Activated CD8-positive, alpha-beta memory T cell treated with anti-CD3 and anti-CD28 coated beads, Interleukin-2, amount 50 U/mL, for 4 hours (primary cell): ENCODE data around the gene ADGRD2.

Experiments
- DNase-seq: peaks from one replicate; pipeline ENCODE4 v3.0.0-alpha.2; 2020

Gene ADGRD2

DNA sequence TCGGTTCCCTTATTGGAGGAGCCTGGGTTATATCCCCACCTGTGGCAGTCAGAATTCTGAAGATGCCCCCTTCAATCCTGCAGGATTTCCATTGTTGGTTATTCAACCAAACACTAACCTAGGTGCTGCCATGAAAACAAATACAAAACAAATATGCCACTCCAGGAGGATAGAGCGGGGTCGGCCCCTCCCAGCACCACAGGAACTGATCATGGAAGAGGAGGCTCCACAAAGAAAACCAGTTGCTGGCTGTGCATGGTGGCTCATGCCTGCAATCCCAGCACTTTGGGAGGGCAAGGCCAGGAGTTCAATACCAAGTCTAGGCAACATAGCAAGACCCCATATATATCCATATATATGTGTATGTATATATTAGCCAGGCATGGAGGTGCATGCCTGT, 13.2 kb upstream of the ADGRD2 start:
- DNase-seq: no peak

- no peak for DNase-seq
Observed at GRCh38 chr9:124438091-124438490, 12.2 kb upstream of the ADGRD2 start.

GRCh38 chr9:124439086-124439485, 11.2 kb upstream of the ADGRD2 start:
- no peak for DNase-seq

DNA sequence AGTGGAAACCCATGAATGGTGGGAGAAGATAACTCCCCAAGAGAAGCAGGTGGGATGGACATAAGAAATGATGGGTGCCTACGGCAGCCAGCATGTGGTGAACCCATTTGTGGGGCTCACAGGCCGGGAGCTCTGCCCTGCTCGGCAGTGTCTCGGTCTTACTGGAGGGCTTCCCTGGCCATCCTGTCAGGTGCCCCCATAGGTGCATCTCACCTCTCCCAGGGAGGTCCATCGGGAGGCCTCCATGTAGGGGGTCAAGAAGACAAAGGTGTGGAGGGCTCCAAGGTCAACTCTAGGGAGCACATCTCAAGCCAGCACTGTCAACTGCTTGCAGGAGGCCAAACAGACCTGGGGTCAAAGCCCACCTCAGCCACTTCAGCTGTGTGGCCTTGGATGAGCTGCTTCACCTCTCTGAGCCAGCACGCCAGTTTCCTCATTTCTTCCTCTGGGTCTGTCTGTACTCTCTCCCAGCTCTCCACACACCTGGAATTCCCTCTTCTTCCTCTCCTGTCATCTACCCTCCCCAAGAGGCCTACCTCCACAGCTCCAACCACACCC, 10.5 kb upstream of the ADGRD2 start:
- no peak for DNase-seq

DNA sequence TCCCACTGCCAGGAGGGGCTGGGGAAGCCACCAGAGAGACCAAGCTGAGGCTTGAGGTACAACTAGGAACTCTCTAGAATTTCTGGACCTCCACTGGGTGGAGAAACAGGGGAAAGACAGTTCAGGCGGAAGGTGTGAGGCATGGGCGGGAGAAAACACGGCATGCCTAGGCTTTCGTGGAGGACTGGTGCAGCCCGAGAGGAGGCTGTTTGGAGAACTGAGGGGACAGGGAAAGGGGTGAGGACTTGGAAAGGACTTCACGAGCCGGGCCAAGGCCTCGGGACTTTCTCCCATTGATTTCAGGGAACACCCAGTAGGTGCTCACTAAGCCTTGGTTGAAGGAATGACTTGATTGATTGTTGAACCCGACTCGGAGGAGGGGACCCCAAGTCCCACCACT, 9.5 kb upstream of the ADGRD2 start:
- DNase-seq: no peak

DNA sequence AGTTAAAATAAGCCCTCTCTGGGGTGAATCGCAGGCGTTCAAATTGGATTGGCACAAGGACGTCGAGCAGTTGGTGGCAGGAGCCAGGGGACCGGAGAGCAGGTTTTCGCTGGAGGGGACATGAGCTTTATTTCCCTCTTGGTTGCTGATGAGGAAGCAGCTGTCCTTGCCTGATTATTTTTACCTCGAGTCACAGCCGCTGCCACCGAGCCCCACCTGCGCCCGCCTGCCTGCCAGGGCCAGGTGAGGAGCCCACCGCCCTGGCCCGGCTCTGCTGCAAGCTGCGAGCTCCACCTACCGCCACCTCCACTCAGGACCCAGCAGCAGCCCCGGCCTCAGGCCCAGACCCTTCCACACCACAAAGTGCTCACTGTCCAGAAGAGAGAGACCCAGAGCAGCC, 9.0 kb upstream of the ADGRD2 start:
- no peak for DNase-seq

- DNase-seq: no peak
Observed at GRCh38 chr9:124442379-124442778, 7.9 kb upstream of the ADGRD2 start.

DNA sequence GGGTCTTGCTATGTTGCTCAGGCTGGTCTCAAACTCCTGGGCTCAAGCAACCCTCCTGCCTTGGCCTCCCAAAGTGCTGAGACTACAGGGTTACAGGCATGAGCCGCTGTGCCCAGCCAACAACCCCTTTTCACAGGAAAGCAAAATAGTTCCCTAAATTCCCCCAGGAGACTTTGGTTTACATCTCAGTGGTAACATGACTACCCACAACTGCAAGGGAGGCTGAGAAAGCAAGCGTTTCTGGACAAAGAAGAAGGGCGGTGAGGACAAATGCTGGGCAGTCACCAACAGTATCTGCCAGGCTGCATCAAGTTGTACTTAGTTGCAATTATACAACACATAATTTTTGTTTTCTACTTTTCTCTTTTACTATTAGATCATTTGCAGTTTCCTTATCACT, 7.4 kb upstream of the ADGRD2 start:
- DNase-seq: no peak

DNA sequence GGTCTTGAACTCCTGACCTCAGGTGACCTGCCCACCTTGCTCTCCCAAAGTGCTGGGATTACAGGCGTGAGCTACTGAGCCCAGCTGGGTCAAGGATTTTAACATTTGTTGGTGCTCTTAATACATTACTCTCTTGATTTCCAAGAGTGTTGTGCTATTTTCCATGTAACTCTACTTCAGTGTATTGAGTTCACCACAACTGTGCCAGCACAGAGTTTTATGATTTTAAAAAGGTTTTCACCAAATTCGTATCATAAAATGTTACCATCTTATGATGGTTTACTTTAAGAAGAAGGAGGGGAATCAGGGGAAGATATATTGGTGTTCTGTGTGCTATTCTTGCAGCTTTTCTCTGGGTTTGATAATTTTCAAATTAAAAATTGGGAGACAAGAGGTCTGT, 6.6 kb upstream of the ADGRD2 start:
- no peak for DNase-seq

DNA sequence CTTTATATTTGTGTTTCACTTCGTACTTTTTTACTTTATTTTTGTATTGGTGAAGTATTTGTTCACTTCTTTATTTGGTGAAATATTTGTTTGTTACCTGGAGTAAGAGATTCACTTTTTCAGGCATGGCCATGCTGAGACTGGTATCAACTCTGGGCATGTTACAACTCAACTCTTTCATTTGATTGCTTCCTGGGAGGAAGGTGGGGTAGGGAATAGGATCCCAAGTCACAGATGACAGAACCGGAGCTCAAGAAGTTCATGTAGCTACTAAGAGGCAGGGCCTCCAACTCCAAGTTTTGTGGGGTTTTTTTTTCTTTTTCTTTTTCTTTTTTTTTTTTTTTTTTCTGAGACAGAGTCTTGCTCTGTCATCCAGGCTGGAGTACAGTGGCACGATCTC, 6.1 kb upstream of the ADGRD2 start:
- DNase-seq: no peak

DNA sequence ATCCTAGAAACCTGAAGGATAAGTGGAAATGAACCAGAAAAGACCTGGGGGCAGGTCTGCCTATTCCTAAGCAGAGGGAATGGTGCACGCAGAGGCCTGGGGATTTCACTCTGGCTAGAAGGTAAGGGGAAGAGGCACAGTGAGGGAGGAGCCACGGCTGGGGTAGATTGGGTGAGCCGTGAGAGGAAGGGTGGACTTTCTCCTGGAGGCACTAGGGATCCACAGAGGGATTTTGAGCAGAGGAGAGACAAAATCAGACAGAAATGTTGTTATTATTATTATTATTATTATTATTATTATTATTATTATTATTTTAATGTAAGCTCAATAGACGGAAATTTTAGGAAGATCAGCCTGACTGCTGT, 3.0 kb upstream of the ADGRD2 start:
- DNase-seq: no peak

DNA sequence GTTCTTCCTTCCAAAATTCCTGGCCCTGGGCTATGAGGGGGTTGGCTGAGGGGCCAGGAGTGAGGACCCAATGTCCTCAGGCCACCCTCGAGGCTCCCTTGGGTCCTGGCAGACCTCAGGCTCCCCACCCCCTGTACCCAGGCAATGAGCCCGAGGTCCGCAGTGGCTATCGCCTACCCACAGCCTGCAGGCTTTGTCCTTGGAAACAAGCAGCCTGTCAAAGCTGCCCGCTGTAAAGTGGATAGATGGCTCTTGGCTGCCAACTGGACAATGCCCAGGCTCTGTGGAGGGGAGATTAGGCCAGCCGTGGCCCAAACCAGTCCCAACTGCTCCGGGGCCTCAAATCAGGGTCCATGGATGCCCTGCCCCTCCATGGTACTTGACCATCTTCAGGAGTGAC, 2.2 kb upstream of the ADGRD2 start:
- DNase-seq: no peak

DNA sequence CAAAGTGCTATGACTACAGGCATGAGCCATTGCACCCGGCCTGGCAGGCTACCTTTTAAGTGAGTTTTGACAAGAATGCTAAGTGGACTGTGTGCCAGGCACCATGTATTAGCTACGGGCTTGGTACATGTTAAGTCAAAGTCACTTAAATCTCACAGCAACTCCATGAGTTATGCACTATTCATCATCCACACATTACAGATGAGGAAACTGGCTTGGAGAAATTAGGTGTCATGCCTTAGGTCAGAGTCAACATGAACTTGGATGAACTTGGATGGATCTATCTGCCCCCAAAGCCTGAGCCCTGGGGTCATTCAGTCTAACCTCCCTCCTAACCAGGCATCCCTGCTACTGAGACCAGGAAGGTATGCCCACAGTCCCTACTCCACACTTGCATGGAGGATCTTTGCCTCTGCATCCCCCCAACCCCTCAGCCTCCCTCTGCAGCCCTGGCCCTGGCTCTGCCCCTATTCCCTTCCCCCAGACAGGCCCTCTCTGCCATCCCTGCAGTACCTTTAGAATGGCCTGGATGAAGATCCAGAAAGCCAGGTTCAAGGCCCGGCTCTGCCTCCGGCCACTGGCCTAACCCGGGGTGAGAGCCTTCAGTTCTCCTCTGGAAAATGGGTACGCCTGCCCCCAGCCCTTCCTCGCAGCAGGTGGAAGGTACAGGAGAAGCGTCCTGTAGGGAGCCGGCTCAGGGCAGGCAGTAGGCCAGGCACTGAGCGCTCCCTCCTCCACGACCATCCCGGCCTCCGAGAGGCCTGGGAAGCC, 685 bp upstream of the ADGRD2 start:
- DNase-seq: no peak

DNA sequence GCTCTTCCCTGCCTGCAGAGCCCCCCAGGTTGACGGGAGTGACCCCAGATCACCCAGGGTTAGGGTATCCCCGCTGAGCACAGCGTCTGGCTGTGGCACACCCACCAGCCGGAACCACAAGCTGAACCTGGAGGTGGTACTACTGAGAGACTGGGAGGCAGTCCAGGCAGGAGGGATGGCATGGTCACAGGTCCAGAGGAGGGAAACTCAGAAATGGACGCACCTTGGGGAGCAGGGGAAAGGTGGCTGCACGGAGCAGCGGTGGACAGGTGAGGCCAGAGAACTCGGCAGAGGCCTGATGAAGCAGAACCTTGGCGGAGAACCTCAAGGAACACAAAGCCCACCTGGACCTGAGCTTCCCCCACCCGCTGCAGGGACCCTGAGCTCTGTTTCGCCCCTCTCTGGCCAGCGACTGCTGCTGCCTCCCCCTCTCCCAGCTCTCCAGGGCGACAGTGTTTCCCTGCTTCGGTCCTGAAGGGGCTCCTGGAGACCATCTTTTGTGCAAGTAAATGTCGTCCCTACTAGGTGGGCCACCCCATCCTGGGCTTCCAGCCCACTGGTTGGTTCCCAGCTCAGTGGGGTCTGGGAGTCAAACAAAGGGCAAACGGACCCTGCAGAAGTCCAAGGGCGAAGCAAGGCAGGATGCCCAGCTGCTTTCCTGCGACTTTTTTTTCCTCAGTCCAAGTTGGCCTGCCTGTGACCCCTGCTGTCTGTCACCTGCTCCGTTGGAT, 845 bp downstream of the ADGRD2 start:
- no peak for DNase-seq

DNA sequence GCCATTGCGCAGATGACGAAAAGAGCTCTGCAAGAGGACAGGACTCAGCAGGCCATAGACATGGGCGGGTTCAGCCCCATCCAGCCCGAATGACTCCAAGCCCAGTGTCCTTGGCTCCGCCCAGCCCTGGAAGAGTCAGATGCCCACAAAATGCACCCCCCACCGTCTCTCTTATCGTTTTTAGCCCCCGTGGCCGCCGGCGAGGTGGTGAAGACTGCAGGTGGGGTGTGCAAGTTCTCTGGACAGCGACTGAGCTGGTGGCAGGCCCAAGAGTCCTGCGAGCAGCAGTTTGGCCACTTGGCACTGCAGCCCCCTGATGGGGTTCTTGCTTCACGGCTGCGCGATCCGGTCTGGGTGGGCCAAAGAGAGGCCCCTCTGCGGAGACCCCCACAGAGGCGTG, 2.1 kb downstream of the ADGRD2 start:
- no peak for DNase-seq

DNA sequence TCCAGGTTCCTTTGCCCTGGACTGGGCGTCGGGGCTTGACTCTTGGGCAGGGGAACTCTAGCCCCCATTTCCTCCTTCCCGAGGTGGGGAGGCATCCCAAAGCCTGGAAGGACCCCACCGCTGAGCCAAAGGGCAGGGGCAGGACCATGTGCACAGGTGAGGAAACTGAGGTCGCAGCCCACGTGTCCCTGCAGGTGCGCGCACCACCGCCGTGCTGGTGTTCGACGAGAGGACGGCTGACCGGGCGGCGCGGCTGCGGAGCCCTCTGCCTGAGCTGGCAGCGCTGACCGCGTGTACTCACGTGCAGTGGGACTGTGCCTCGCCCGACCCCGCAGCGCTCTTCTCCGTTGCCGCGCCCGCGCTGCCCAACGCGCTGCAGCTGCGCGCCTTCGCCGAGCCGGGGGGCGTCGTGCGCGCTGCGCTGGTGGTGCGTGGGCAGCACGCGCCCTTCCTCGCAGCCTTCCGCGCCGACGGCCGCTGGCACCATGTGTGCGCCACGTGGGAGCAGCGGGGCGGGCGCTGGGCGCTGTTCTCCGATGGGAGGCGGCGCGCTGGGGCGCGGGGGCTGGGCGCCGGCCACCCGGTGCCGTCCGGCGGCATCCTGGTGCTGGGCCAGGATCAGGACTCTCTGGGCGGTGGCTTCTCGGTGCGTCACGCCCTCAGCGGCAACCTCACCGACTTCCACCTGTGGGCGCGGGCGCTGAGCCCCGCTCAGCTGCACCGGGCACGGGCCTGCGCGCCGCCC, 2.8 kb downstream of the ADGRD2 start:
- DNase-seq: no peak

DNA sequence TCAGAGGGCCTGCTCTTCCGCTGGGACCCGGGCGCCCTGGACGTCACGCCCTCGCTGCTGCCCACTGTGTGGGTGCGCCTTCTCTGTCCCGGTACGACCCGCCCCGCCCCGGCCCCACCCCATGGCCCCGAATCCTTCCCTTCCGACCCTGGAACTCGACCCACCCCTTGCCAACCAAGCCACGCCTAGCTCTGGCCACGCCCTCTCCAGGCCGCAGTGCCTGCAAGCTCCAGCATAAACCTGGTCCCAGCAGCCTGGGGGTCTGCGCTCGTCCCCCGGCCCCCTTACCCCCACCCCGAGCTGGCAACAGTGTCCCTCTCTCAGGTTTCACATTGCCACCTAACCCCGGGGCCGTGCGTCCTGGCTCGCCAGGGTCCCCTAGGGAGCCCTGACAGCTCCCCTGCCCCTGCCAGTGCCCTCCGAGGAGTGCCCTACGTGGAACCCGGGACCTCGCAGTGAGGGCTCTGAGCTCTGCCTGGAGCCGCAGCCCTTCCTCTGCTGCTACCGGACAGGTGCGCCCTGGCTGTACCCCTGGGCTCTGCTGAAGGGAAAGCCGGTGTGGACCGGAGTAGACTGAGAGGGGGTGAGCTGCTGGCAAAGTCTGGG, 3.4 kb downstream of the ADGRD2 start:
- DNase-seq: no peak

GRCh38 chr9:124454296-124454695, 4.0 kb downstream of the ADGRD2 start:
- DNase-seq: no peak

- DNase-seq: no peak
Observed at GRCh38 chr9:124454791-124455443, 4.7 kb downstream of the ADGRD2 start.

DNA sequence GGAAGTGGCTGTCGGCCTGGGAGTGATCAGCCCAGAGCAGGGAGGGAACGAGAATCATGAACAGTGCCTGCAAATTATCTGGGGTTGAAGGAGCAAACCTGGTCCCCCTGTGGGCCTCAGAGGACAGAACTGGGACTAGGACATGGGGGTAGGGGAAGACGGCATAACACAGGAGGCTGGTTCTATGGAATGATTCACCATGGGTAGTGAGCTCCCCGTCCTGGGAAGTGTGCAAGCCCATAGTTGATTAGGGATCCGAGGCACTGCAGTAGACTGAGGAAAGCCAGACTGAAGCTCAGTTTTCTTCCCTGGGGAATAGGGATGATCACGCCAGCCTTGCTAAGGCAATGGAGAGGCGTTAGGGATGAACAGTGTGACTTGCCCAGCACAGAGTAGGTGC, 5.6 kb downstream of the ADGRD2 start:
- DNase-seq: no peak

DNA sequence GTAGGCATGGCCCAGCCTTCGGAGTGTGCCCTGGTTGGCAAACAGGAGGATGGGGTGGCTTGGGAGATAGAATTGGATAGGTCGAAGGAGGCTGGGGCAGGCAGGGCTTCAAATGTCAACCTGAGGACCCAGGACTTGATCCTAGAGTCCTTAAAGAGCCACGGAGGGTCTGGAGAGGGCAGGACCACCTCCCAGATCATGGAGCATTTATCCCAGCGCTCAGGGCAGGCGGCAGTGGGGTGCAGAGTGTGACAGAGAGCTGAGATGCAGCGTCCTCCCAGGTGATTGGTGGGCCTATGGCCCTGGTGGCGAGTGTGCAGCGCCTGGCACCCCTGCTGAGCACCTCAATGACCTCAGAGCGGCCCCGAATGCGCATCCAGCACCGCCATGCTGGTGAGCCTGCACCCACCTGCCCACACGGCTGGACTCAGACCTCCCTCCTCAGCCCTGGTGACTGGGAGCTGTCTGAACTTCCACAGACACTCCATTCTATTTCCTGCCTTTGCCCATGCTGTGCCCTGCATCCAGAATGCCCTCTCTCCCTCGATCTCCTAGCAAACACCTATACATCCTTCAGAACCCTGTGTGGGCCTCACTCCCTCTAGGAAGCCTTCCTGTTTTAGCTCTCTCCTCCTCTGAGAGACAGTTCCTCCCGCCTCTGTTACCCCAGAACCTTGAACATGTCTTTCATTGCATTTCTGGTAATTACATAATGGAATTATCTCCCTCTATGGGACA, 6.3 kb downstream of the ADGRD2 start:
- no peak for DNase-seq
